ENCODE measurements around the gene RSPO1.

The RSPO1 gene

DNA sequence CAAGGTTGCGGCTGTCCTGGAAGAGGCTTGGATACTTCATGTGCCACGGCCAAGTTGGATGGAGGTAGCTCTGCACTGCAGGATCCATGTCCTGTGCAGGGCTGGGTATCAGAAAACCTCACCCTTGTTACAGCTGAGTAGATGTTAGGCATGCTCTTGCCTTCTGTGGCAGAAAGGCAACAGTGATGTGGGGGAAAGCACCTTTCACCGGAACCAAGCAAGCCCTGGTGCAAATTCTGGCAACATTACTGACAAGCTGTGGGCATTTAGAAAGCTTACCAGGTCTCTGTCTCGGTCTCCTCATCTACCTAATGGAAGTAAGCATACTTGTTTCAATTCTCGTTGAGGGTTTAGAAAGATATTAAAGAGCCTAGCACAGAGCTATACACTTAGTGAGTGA, 43.1 kb upstream of the RSPO1 start:
- TF ChIP-seq SNAI2 (CRISPR knock-in tag; IDR thresholded peaks at IDR 0.05) = no peak
- TF ChIP-seq ZC3H10 (CRISPR knock-in tag; IDR thresholded peaks at IDR 0.05) = no peak
- TF ChIP-seq PATZ1 (CRISPR knock-in tag; IDR thresholded peaks at IDR 0.05; ENCODE audit: borderline replicate concordance) = no peak
- no peak for TF ChIP-seq ZNF565 (CRISPR knock-in tag; conservative IDR thresholded peaks at IDR 0.05; ENCODE audit: low read depth)
- no peak for TF ChIP-seq TCF4 (CRISPR knock-in tag; IDR thresholded peaks at IDR 0.05; ENCODE audit: borderline replicate concordance)
- no peak for TF ChIP-seq CSDC2 (CRISPR knock-in tag; IDR thresholded peaks at IDR 0.05)
- TF ChIP-seq ISL1 (CRISPR knock-in tag; IDR thresholded peaks at IDR 0.05) = no peak
- no peak for TF ChIP-seq ZNF70 (CRISPR knock-in tag; IDR thresholded peaks at IDR 0.05)
- TF ChIP-seq ZNF8 (CRISPR knock-in tag; IDR thresholded peaks at IDR 0.05) = no peak
- ATAC-seq = no peak

DNA sequence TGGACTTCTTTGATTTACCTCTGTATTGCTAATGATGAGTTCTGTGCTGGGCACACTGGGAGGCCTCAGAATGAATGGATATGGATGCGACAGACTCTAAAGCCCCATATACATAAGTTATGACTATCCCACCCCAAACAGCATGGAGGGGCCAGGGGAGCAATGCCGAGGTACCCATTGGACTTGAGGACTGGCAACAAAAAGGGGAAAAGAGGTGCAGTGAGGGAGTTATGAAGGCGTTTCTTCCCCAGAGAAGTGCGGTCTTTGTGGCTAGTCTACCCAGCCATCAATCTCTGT, 42.4 kb upstream of the RSPO1 start:
- no peak for ATAC-seq
- TF ChIP-seq ZNF8 (CRISPR knock-in tag; IDR thresholded peaks at IDR 0.05) (no peak), ZFP3 (CRISPR knock-in tag; IDR thresholded peaks at IDR 0.05) (no peak), ZC3H10 (CRISPR knock-in tag; IDR thresholded peaks at IDR 0.05) (no peak), BACH2 (CRISPR knock-in tag; IDR thresholded peaks at IDR 0.05; ENCODE audit: borderline replicate concordance) (no peak), PATZ1 (CRISPR knock-in tag; IDR thresholded peaks at IDR 0.05; ENCODE audit: borderline replicate concordance) (no peak), PPARA (CRISPR knock-in tag; IDR thresholded peaks at IDR 0.05; ENCODE audit: borderline replicate concordance) (no peak), TSHZ2 (CRISPR knock-in tag; IDR thresholded peaks at IDR 0.05) (no peak), SNAI2 (CRISPR knock-in tag; IDR thresholded peaks at IDR 0.05) (no peak), TOX (CRISPR knock-in tag; IDR thresholded peaks at IDR 0.05; ENCODE audit: borderline replicate concordance) (no peak), ZNF565 (CRISPR knock-in tag; conservative IDR thresholded peaks at IDR 0.05; ENCODE audit: low read depth) (no peak), ESRRG (CRISPR knock-in tag; IDR thresholded peaks at IDR 0.05) (no peak), ZFP30 (CRISPR knock-in tag; IDR thresholded peaks at IDR 0.05) (no peak), ISL1 (CRISPR knock-in tag; IDR thresholded peaks at IDR 0.05) (no peak), ZNF70 (CRISPR knock-in tag; IDR thresholded peaks at IDR 0.05) (no peak), RARB (CRISPR knock-in tag; IDR thresholded peaks at IDR 0.05) (no peak)
- TF ChIP-seq, protein P1, sequence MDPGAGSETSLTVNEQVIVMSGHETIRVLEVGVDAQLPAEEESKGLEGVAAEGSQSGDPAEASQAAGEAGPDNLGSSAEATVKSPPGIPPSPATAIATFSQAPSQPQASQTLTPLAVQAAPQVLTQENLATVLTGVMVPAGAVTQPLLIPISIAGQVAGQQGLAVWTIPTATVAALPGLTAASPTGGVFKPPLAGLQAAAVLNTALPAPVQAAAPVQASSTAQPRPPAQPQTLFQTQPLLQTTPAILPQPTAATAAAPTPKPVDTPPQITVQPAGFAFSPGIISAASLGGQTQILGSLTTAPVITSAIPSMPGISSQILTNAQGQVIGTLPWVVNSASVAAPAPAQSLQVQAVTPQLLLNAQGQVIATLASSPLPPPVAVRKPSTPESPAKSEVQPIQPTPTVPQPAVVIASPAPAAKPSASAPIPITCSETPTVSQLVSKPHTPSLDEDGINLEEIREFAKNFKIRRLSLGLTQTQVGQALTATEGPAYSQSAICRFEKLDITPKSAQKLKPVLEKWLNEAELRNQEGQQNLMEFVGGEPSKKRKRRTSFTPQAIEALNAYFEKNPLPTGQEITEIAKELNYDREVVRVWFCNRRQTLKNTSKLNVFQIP (CRISPR knock-in tag; IDR thresholded peaks at IDR 0.05; ENCODE audit: borderline replicate concordance, low read depth) = no peak

DNA sequence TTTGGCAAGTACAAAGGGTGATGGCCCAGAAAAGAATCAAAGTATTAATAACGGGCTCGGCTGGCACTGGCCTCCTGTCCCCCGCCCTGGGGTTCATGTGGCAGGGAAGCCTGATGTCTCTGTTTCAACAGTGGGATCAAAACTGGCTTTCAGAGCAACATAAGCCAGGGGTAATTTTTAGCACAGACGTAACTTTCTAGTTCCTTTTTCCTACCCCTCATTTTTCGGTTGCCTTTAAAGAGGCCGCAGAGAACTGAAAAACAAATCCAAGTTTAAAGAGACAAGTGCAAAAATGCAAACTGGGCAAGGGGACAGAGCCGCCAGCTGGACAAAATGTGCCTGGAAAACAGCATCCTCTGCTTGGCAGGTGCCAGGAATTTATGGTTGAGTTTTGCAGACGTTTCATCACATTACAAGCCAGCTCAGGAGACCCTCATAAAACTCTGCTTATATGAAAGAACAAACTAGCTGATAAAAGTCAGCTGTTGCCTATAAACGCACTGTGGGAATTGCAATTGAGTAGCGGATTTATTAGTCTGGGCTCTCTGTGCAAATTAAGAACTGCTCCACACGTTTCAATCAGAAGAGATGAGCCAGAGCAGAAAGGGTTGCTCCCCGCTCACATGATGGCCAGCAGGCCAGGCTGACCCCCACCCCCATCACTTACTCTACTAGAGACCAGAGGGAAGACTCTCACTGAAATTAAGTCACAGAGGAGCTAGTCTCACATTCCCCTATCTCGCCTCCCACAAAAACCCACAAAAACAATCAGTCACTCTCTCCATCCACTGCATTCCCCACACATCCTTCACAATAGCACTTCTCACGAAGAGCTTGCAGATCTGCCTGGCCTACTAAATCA, 41.8 kb upstream of the RSPO1 start:
- TF ChIP-seq ISL1 (CRISPR knock-in tag; IDR thresholded peaks at IDR 0.05) = no peak
- TF ChIP-seq OSR1 (CRISPR knock-in tag; IDR thresholded peaks at IDR 0.05) = no peak
- TF ChIP-seq SNAI2 (CRISPR knock-in tag; IDR thresholded peaks at IDR 0.05) = no peak
- TF ChIP-seq, protein P2, sequence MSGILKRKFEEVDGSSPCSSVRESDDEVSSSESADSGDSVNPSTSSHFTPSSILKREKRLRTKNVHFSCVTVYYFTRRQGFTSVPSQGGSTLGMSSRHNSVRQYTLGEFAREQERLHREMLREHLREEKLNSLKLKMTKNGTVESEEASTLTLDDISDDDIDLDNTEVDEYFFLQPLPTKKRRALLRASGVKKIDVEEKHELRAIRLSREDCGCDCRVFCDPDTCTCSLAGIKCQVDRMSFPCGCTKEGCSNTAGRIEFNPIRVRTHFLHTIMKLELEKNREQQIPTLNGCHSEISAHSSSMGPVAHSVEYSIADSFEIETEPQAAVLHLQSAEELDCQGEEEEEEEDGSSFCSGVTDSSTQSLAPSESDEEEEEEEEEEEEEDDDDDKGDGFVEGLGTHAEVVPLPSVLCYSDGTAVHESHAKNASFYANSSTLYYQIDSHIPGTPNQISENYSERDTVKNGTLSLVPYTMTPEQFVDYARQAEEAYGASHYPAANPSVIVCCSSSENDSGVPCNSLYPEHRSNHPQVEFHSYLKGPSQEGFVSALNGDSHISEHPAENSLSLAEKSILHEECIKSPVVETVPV (CRISPR knock-in tag; IDR thresholded peaks at IDR 0.05) = no peak
- no peak for TF ChIP-seq ZNF565 (CRISPR knock-in tag; conservative IDR thresholded peaks at IDR 0.05; ENCODE audit: low read depth)
- no peak for TF ChIP-seq TSHZ2 (CRISPR knock-in tag; IDR thresholded peaks at IDR 0.05)
- TF ChIP-seq, protein P1 (CRISPR knock-in tag; IDR thresholded peaks at IDR 0.05; ENCODE audit: borderline replicate concordance, low read depth) = no peak
- TF ChIP-seq ZNF70 (CRISPR knock-in tag; IDR thresholded peaks at IDR 0.05) = no peak
- TF ChIP-seq BACH2 (CRISPR knock-in tag; IDR thresholded peaks at IDR 0.05; ENCODE audit: borderline replicate concordance) = no peak
- TF ChIP-seq ESRRG (CRISPR knock-in tag; IDR thresholded peaks at IDR 0.05) = no peak
- no peak for TF ChIP-seq TCF4 (CRISPR knock-in tag; IDR thresholded peaks at IDR 0.05; ENCODE audit: borderline replicate concordance)
- ATAC-seq = no peak

Data from SK-N-SH treated with all-trans-retinoic acid at 6 μM for 48 hours (cell line).